Measurements from ENCODE around the gene CALU. TPM values are rescaled to one million over a fixed set of nuclear protein-coding genes. Genes with fewer than 3 reads are reported as not detected.
A peak's percentile ranks its signal among the peaks of the same experiment; 100 is the strongest.

Gene CALU
- total RNA-seq, 1 experiment from 2014 or later = 594 TPM

- no peak for DNase-seq (ENCODE audit: low read depth)
Measured at GRCh38 chr7:128724743-128725142, 14.4 kb upstream of the CALU start.

GRCh38 chr7:128725531-128725930, 13.6 kb upstream of the CALU start:
- no peak for DNase-seq (ENCODE audit: low read depth)

- no peak for DNase-seq (ENCODE audit: low read depth)
Measured at GRCh38 chr7:128726059-128726736, 13.0 kb upstream of the CALU start.

DNA sequence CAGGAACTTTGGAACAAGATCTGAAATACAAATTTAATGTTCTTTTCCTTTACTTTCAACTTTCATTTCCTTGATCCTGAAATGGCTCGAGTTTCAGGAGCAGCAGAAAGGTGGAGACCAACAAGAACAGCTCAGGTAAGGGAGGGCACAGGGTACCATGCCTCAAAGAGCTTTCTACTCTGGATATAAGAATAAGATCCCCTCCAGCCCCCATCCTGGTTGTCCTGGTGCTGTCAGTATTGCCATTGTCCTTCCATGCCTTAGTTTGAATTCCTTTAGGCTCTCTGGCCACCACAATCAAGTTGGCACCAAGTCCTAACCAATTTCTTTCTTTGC, 12.5 kb upstream of the CALU start:
- no peak for DNase-seq (ENCODE audit: low read depth)

GRCh38 chr7:128727239-128727638, 11.9 kb upstream of the CALU start:
- DNase-seq (ENCODE audit: low read depth) = no peak

DNA sequence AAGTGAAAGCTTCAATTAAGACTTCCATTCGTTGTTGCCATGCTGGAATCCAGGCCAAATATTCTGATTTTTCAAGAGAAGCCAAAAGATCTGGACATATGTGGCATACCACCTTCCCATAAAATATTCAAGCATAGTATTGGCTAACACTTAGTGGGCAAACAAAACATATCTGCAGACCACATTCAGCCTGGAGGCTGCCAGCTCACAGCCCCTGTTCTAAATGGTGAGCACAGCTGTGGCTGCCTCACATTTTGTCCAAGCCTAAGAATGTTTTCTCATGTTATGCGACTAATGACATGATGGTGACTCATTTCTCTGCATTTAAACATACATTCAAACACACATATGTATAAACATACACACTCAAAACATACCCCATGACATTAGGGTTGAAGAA, 10.6 kb upstream of the CALU start:
- DNase-seq (ENCODE audit: low read depth) = peak; percentile 89

- peak; percentile 53 for DNase-seq (ENCODE audit: low read depth)
Measured at GRCh38 chr7:128729494-128729893, 9.7 kb upstream of the CALU start.

GRCh38 chr7:128731184-128731583, 8.0 kb upstream of the CALU start:
- no peak for DNase-seq (ENCODE audit: low read depth)

- DNase-seq (ENCODE audit: low read depth) = no peak
Measured at GRCh38 chr7:128732521-128733277, 6.5 kb upstream of the CALU start.

DNA sequence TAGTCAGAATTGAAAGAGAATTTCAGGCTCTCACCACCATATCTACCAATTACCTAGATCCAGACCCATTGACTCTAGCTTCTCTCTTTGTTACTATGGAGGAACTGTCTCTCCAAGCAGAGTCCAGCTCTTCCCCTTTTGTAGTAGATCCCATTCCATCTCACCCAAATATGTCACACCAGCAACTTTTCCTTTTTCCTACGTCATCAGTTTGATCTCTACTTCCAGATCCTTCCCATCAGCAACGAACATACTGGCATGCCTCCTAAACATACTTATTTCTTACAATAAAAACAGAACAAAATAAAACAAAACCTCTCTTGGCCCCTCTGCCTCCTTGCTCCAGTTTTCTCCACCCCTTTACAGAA, 5.9 kb upstream of the CALU start:
- DNase-seq (ENCODE audit: low read depth) = no peak

GRCh38 chr7:128734890-128735289, 4.3 kb upstream of the CALU start:
- DNase-seq (ENCODE audit: low read depth) = no peak

DNA sequence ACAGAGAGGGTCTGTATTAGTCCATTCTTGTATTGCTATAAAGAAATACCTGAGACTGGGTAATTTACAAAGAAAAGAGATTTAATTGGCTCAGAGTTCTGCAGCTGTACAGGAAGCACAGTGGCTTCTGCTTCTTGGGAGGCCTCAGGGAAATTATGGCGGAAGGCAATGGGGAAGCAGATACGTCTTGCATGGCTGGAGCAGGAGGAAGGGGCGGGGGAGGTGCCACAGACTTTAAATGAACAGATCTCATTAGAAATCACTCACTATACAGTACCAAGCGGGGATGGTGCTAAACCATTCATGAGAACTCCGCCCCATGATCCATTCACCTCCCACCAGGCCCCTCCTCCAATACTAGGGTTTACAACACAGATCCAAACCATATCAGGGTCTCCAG, 3.7 kb upstream of the CALU start:
- DNase-seq (ENCODE audit: low read depth) = no peak

DNA sequence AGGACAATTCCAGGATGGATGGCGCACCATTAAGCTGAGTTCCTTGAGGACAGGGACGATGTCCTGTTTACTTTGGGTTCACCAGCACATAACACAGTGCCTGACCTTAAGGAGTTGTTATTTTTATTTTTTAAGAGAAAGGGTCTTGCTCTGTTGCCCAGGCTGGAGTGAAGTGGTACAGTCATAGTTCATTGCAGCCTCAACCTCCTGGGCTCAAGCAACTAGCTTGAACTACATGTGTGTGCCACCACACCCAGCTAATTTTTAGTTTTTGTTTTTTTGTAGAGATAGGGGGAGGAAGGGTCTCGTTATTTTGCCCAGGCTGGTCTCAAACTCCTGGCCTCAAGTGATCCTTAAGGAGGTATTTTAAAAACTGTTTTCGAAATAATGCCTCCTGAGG, 1.7 kb upstream of the CALU start:
- DNase-seq (ENCODE audit: low read depth) = no peak

- peak; percentile 68 for DNase-seq (ENCODE audit: low read depth)
Measured at GRCh38 chr7:128737867-128738385, 1.2 kb upstream of the CALU start.

- no peak for DNase-seq (ENCODE audit: low read depth)
Measured at GRCh38 chr7:128738570-128739047, 550 bp upstream of the CALU start.

GRCh38 chr7:128739990-128740682, 977 bp downstream of the CALU start:
- DNase-seq (ENCODE audit: low read depth) = no peak

DNA sequence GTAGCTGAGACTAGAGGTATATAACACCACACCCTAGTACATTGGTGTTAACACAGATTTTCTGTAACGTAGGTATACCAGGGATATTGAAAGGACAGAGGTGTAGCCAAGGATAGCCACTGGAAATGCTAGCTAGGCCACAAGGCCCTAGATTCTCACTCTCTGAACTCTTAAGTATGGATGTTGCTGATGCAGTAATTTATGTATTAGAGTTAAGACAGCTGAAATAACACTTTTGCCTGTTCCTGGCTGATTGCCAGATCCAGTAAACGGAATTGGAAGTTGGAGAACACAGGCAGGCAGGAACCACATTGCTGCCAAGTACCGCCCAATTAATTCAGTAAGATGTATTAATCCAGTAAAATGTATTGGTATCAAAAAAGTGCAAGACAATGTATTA, 1.8 kb downstream of the CALU start:
- DNase-seq (ENCODE audit: low read depth) = no peak

GRCh38 chr7:128741491-128741890, 2.3 kb downstream of the CALU start:
- no peak for DNase-seq (ENCODE audit: low read depth)

DNA sequence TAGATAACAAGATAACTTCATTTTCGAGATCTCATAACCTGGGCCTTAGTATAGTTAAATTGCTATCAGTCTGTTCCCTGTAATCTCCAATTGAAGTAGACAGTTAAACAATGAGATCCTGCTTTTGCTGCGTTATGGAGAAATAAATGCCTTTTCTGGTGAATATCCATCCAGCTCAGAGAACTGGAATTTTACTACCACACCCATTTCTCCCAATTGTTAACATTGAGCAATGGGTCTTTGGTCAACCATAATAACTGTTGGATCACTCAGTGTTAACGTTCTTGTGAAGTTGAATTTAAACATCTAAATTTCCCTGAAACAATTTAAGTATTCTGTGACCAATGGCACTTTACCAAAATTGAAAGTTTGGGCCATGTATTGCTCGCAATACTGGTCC, 3.0 kb downstream of the CALU start:
- peak; percentile 46 for DNase-seq (ENCODE audit: low read depth)

GRCh38 chr7:128743112-128743772, 4.1 kb downstream of the CALU start:
- DNase-seq (ENCODE audit: low read depth) = peak; percentile 39

- DNase-seq (ENCODE audit: low read depth) = no peak
Measured at GRCh38 chr7:128744366-128744905, 5.3 kb downstream of the CALU start.

- DNase-seq (ENCODE audit: low read depth) = no peak
Measured at GRCh38 chr7:128745706-128746105, 6.5 kb downstream of the CALU start.
